A549 (cell line): ENCODE measurements around the gene ZNF83.

Experiments
- CTCF ChIP-seq: fragments of >200 bp; sonication (Bioruptor Twin); formaldehyde crosslinking; IDR thresholded peaks from 3 replicates; pipeline ENCODE4 v1.5.1; 2016
- EHMT2 ChIP-seq: fragments of 200-600 bp; sonication (generic); IDR thresholded peaks from 2 replicates; pipeline ENCODE4 v1.6.1; 2016; ENCODE audit warnings: antibody characterized with exemption, low read depth, mild to moderate bottlenecking, moderate library complexity

GRCh38 chr19:52584736-52585440, 53.3 kb downstream of the ZNF83 start:
- no peak for TF ChIP-seq EHMT2
- TF ChIP-seq CTCF = no peak
